ENCODE measurements around the gene GPC3. TPM values are rescaled to one million over a fixed set of nuclear protein-coding genes. Genes with fewer than 3 reads are reported as not detected.

Gene GPC3
- total and polyA plus RNA-seq, 2 experiments from 2014 or later, result 36.8 to 60.1 TPM

DNA sequence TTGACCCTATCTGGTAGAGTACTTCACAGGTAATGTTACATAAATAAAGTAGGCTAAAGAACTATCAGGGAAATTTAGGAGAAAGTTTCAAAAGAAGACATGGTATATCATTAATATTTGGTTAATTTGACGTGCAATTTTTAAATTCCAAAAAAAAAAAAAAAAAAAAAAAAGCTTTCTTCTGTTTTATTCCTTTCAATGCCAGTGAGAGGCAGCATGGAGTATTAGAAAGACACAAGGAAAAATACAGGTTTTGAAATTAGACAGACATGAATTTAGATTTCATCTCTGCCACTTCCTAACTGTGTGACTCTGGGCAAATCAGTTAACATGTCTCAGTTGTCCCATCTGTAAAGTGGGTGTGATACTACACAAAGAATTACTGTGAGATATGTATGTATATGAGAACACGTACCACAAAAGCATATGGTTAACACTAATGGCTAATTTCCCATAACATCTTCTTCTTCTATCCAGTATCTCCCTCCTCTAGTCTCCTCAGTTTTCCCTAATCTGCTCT lies 132.5 kb downstream of the GPC3 start (continued):
- TF ChIP-seq, protein P1, sequence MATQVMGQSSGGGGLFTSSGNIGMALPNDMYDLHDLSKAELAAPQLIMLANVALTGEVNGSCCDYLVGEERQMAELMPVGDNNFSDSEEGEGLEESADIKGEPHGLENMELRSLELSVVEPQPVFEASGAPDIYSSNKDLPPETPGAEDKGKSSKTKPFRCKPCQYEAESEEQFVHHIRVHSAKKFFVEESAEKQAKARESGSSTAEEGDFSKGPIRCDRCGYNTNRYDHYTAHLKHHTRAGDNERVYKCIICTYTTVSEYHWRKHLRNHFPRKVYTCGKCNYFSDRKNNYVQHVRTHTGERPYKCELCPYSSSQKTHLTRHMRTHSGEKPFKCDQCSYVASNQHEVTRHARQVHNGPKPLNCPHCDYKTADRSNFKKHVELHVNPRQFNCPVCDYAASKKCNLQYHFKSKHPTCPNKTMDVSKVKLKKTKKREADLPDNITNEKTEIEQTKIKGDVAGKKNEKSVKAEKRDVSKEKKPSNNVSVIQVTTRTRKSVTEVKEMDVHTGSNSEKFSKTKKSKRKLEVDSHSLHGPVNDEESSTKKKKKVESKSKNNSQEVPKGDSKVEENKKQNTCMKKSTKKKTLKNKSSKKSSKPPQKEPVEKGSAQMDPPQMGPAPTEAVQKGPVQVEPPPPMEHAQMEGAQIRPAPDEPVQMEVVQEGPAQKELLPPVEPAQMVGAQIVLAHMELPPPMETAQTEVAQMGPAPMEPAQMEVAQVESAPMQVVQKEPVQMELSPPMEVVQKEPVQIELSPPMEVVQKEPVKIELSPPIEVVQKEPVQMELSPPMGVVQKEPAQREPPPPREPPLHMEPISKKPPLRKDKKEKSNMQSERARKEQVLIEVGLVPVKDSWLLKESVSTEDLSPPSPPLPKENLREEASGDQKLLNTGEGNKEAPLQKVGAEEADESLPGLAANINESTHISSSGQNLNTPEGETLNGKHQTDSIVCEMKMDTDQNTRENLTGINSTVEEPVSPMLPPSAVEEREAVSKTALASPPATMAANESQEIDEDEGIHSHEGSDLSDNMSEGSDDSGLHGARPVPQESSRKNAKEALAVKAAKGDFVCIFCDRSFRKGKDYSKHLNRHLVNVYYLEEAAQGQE (IDR thresholded peaks at IDR 0.05; ENCODE audit: unreplicated experiment), result no peak
- TF ChIP-seq, protein P2, sequence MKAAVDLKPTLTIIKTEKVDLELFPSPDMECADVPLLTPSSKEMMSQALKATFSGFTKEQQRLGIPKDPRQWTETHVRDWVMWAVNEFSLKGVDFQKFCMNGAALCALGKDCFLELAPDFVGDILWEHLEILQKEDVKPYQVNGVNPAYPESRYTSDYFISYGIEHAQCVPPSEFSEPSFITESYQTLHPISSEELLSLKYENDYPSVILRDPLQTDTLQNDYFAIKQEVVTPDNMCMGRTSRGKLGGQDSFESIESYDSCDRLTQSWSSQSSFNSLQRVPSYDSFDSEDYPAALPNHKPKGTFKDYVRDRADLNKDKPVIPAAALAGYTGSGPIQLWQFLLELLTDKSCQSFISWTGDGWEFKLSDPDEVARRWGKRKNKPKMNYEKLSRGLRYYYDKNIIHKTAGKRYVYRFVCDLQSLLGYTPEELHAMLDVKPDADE (IDR thresholded peaks at IDR 0.05), result no peak

DNA sequence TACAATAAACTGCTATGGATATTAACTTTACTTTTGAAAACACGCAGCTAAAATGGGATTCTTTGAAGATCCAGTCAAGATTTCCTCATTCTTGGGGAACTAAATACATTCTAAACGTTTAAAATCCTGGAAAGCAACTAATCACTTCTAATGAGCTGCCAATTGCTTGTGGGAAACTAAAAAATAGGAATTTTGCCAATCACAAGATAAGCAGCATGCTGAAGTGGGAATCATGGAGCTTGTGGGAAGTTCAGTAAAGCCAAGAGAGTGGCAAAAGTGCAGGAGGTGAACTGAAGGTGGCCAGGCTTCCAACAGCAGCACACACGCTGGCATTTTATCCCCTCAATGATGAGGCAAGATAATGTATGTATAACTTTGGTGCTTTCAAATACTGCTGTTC lies 133.0 kb downstream of the GPC3 start:
- Histone ChIP-seq H3K27me3 (ENCODE audit: insufficient read depth) (no peaks in the 10 kb centered on the region), H4K20me1 (replicated peaks; ENCODE audit: insufficient read depth) (no peaks in the 10 kb centered on the region), H3K27ac (ENCODE audit: low read depth) (no peak overlapping the region), H3K4me1 (ENCODE audit: insufficient read depth) (no peaks in the 10 kb centered on the region), H3K4me2 (no peak overlapping the region), H3K4me3 (no peak overlapping the region), H3F3A (replicated peaks; ENCODE audit: low read depth) (no peaks in the 10 kb centered on the region), H3K9me2 (ENCODE audit: insufficient read depth) (no peaks in the 10 kb centered on the region), H2AFZ (no peak overlapping the region), H3K79me2 (replicated peaks; ENCODE audit: insufficient read depth) (no peaks in the 10 kb centered on the region), H3K36me3 (ENCODE audit: insufficient read depth) (no peaks in the 10 kb centered on the region)
- peaks cover 3% of the 10 kb centered on the region; the same call in 1 of the 3 replicates for H3K4me1 Mint-ChIP-seq
- DNase-seq (ENCODE audit: low spot score) (no peak), ATAC-seq (no peak)
- no peaks in the 10 kb centered on the region for H3K9me3 Mint-ChIP-seq
- H3K27me3 Mint-ChIP-seq (ENCODE audit: insufficient read depth, low read depth, poor library complexity), result peaks cover 3% of the 10 kb centered on the region
- no peak overlapping the region for H3K27ac Mint-ChIP-seq
- H3K36me3 Mint-ChIP-seq (ENCODE audit: low read depth), result no peaks in the 10 kb centered on the region
- H3K4me3 Mint-ChIP-seq, result no peak overlapping the region
- TF ChIP-seq, protein P3, sequence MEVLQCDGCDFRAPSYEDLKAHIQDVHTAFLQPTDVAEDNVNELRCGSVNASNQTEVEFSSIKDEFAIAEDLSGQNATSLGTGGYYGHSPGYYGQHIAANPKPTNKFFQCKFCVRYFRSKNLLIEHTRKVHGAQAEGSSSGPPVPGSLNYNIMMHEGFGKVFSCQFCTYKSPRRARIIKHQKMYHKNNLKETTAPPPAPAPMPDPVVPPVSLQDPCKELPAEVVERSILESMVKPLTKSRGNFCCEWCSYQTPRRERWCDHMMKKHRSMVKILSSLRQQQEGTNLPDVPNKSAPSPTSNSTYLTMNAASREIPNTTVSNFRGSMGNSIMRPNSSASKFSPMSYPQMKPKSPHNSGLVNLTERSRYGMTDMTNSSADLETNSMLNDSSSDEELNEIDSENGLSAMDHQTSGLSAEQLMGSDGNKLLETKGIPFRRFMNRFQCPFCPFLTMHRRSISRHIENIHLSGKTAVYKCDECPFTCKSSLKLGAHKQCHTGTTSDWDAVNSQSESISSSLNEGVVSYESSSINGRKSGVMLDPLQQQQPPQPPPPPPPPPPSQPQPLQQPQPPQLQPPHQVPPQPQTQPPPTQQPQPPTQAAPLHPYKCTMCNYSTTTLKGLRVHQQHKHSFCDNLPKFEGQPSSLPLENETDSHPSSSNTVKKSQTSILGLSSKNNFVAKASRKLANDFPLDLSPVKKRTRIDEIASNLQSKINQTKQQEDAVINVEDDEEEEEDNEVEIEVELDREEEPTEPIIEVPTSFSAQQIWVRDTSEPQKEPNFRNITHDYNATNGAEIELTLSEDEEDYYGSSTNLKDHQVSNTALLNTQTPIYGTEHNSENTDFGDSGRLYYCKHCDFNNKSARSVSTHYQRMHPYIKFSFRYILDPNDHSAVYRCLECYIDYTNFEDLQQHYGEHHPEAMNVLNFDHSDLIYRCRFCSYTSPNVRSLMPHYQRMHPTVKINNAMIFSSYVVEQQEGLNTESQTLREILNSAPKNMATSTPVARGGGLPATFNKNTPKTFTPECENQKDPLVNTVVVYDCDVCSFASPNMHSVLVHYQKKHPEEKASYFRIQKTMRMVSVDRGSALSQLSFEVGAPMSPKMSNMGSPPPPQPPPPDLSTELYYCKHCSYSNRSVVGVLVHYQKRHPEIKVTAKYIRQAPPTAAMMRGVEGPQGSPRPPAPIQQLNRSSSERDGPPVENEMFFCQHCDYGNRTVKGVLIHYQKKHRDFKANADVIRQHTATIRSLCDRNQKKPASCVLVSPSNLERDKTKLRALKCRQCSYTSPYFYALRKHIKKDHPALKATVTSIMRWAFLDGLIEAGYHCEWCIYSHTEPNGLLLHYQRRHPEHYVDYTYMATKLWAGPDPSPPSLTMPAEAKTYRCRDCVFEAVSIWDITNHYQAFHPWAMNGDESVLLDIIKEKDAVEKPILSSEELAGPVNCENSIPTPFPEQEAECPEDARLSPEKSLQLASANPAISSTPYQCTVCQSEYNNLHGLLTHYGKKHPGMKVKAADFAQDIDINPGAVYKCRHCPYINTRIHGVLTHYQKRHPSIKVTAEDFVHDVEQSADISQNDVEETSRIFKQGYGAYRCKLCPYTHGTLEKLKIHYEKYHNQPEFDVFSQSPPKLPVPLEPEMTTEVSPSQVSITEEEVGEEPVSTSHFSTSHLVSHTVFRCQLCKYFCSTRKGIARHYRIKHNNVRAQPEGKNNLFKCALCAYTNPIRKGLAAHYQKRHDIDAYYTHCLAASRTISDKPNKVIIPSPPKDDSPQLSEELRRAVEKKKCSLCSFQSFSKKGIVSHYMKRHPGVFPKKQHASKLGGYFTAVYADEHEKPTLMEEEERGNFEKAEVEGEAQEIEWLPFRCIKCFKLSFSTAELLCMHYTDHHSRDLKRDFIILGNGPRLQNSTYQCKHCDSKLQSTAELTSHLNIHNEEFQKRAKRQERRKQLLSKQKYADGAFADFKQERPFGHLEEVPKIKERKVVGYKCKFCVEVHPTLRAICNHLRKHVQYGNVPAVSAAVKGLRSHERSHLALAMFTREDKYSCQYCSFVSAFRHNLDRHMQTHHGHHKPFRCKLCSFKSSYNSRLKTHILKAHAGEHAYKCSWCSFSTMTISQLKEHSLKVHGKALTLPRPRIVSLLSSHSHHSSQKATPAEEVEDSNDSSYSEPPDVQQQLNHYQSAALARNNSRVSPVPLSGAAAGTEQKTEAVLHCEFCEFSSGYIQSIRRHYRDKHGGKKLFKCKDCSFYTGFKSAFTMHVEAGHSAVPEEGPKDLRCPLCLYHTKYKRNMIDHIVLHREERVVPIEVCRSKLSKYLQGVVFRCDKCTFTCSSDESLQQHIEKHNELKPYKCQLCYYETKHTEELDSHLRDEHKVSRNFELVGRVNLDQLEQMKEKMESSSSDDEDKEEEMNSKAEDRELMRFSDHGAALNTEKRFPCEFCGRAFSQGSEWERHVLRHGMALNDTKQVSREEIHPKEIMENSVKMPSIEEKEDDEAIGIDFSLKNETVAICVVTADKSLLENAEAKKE (CRISPR knock-in tag; IDR thresholded peaks at IDR 0.05), result no peak
- TF ChIP-seq EZH2 (IDR thresholded peaks at IDR 0.05; ENCODE audit: low read depth, unreplicated experiment) (no peak), ZNF331 (CRISPR knock-in tag; IDR thresholded peaks at IDR 0.05; ENCODE audit: low read depth) (no peak), CREB1 (CRISPR knock-in tag; IDR thresholded peaks at IDR 0.05; ENCODE audit: low read depth) (no peak), JUNB (IDR thresholded peaks at IDR 0.05; ENCODE audit: unreplicated experiment) (no peak), NANOG (IDR thresholded peaks at IDR 0.05; ENCODE audit: borderline replicate concordance) (no peak)
- TF ChIP-seq, protein P2 (IDR thresholded peaks at IDR 0.05), result no peak
- TF ChIP-seq, protein P1 (IDR thresholded peaks at IDR 0.05; ENCODE audit: unreplicated experiment), result no peak

Measured in GM23338 (cell line).